Measurements from ENCODE around the gene MEIS2. TPM values are rescaled to one million over a fixed set of nuclear protein-coding genes. Genes with fewer than 3 reads are reported as not detected.
"Not testable (repeated sequence)": the region's sequence is repeated elsewhere in the genome, so short reads cannot be mapped to it uniquely, and the experiment has no call there.

Gene MEIS2
- polyA plus RNA-seq, 4 donors: 138 to 178 (median 147) TPM

- no peak for DNase-seq (ENCODE audit: low read depth in 4 of 4, low spot score in 2 of 4)
Measured at GRCh38 chr15:37015035-37015434, 85.3 kb downstream of the MEIS2 start.

- no peak for DNase-seq (ENCODE audit: low read depth in 4 of 4, low spot score in 2 of 4)
Measured at GRCh38 chr15:37014566-37014965, 85.8 kb downstream of the MEIS2 start.

- DNase-seq (ENCODE audit: low read depth in 4 of 4, low spot score in 2 of 4): no peak
Measured at GRCh38 chr15:37014137-37014536, 86.2 kb downstream of the MEIS2 start.

- no peak for DNase-seq (ENCODE audit: low read depth in 4 of 4, low spot score in 2 of 4)
Measured at GRCh38 chr15:37010595-37010994, 89.8 kb downstream of the MEIS2 start.

GRCh38 chr15:37009288-37009687 is 91.1 kb downstream of the MEIS2 start:
- no peak for DNase-seq (ENCODE audit: low read depth in 4 of 4, low spot score in 2 of 4)

GRCh38 chr15:37008205-37008604 is 92.1 kb downstream of the MEIS2 start:
- no peak for DNase-seq (ENCODE audit: low read depth in 4 of 4, low spot score in 2 of 4)

GRCh38 chr15:37007301-37007700 is 93.0 kb downstream of the MEIS2 start:
- DNase-seq (ENCODE audit: low read depth in 4 of 4, low spot score in 2 of 4): no peak

- no peak for DNase-seq (ENCODE audit: low read depth in 4 of 4, low spot score in 2 of 4)
Measured at GRCh38 chr15:37004981-37005735, 95.2 kb downstream of the MEIS2 start.

GRCh38 chr15:37004373-37004869 is 95.9 kb downstream of the MEIS2 start:
- no peak for DNase-seq (ENCODE audit: low read depth in 4 of 4, low spot score in 2 of 4)

- DNase-seq (ENCODE audit: low read depth in 4 of 4, low spot score in 2 of 4): no peak
Measured at GRCh38 chr15:37002041-37002672, 98.2 kb downstream of the MEIS2 start.

- no peak for DNase-seq (ENCODE audit: low read depth in 4 of 4, low spot score in 2 of 4)
Measured at GRCh38 chr15:37001417-37001816, 98.9 kb downstream of the MEIS2 start.

GRCh38 chr15:36999778-37000177 is 100.6 kb downstream of the MEIS2 start:
- DNase-seq (ENCODE audit: low read depth in 4 of 4, low spot score in 2 of 4): no peak

GRCh38 chr15:36996538-36997181 is 103.7 kb downstream of the MEIS2 start:
- DNase-seq (ENCODE audit: low read depth in 4 of 4, low spot score in 2 of 4): no peak

GRCh38 chr15:36996121-36996520 is 104.2 kb downstream of the MEIS2 start:
- no peak for DNase-seq (ENCODE audit: low read depth in 4 of 4, low spot score in 2 of 4)

GRCh38 chr15:36994790-36995189 is 105.6 kb downstream of the MEIS2 start:
- no peak for DNase-seq (ENCODE audit: low read depth in 4 of 4, low spot score in 2 of 4)

GRCh38 chr15:36992454-36992853 is 107.9 kb downstream of the MEIS2 start:
- no peak for DNase-seq (ENCODE audit: low read depth in 4 of 4, low spot score in 2 of 4)

GRCh38 chr15:36988947-36989346 is 111.4 kb downstream of the MEIS2 start:
- DNase-seq (ENCODE audit: low read depth in 4 of 4, low spot score in 2 of 4): no peak

- DNase-seq (ENCODE audit: low read depth in 4 of 4, low spot score in 2 of 4): no peak
Measured at GRCh38 chr15:36982430-36982829, 117.9 kb downstream of the MEIS2 start.

GRCh38 chr15:36980281-36980680 is 120.1 kb downstream of the MEIS2 start:
- DNase-seq (ENCODE audit: low read depth in 4 of 4, low spot score in 2 of 4): not testable (repeated sequence)

GRCh38 chr15:36978625-36979024 is 121.7 kb downstream of the MEIS2 start:
- no peak for DNase-seq (ENCODE audit: low read depth in 4 of 4, low spot score in 2 of 4)

GRCh38 chr15:36978126-36978525 is 122.2 kb downstream of the MEIS2 start:
- no peak for DNase-seq (ENCODE audit: low read depth in 4 of 4, low spot score in 2 of 4)

GRCh38 chr15:36977659-36978058 is 122.7 kb downstream of the MEIS2 start:
- DNase-seq (ENCODE audit: low read depth in 4 of 4, low spot score in 2 of 4): no peak
